NCI-H2196 treated with DMSO at 0.1 percent for 48 hours (cell line): ENCODE measurements around the gene IP6K1.
"Not testable (repeated sequence)": the region's sequence is repeated elsewhere in the genome, so short reads cannot be mapped to it uniquely, and the experiment has no call there.

Source experiments
- DNase-seq: peaks from one replicate; lab custom pipeline; 2025; ENCODE audit not compliant: unreplicated experiment; lab: John Stamatoyannopoulos, UW

IP6K1 gene

GRCh38 chr3:49769286-49769915 lies 16.9 kb downstream of the IP6K1 start:
- no peak for DNase-seq

- no peak for DNase-seq
These were observed 22.4 kb downstream of the IP6K1 start for GRCh38 chr3:49763981-49764380.

- no peak for DNase-seq
These were observed 24.7 kb downstream of the IP6K1 start for GRCh38 chr3:49761661-49762060.

GRCh38 chr3:49759226-49759625 lies 27.1 kb downstream of the IP6K1 start:
- no peak for DNase-seq

GRCh38 chr3:49757197-49757596 lies 29.1 kb downstream of the IP6K1 start:
- no peak for DNase-seq

- no peak for DNase-seq
These were observed 30.3 kb downstream of the IP6K1 start for GRCh38 chr3:49756036-49756435.

GRCh38 chr3:49754536-49754935 lies 31.8 kb downstream of the IP6K1 start:
- DNase-seq: no peak

- DNase-seq: no peak
These were observed 34.8 kb downstream of the IP6K1 start for GRCh38 chr3:49751501-49751900.

GRCh38 chr3:49750056-49750455 lies 36.3 kb downstream of the IP6K1 start:
- no peak for DNase-seq

GRCh38 chr3:49748874-49749273 lies 37.5 kb downstream of the IP6K1 start:
- DNase-seq: not testable (repeated sequence)

GRCh38 chr3:49747792-49748480 lies 38.4 kb downstream of the IP6K1 start:
- DNase-seq: no peak

GRCh38 chr3:49745986-49746385 lies 40.4 kb downstream of the IP6K1 start:
- DNase-seq: no peak

- DNase-seq: no peak
These were observed 45.9 kb downstream of the IP6K1 start for GRCh38 chr3:49740427-49740826.

GRCh38 chr3:49738067-49738713 lies 48.2 kb downstream of the IP6K1 start:
- no peak for DNase-seq

- DNase-seq: no peak
These were observed 51.6 kb downstream of the IP6K1 start for GRCh38 chr3:49734752-49735151.

GRCh38 chr3:49733551-49733950 lies 52.8 kb downstream of the IP6K1 start:
- no peak for DNase-seq

- DNase-seq: no peak
These were observed 53.7 kb downstream of the IP6K1 start for GRCh38 chr3:49732597-49732996.

GRCh38 chr3:49729966-49730609 lies 56.3 kb downstream of the IP6K1 start:
- DNase-seq: no peak

- no peak for DNase-seq
These were observed 58.4 kb downstream of the IP6K1 start for GRCh38 chr3:49727924-49728361.

GRCh38 chr3:49727154-49727923 lies 59.0 kb downstream of the IP6K1 start:
- DNase-seq: no peak
